Measurements from ENCODE around the gene PDE1C. TPM values are rescaled to one million over a fixed set of nuclear protein-coding genes. Genes with fewer than 3 reads are reported as not detected.
A peak's percentile ranks its signal among the peaks of the same experiment; 100 is the strongest.

The PDE1C gene
- polyA plus RNA-seq, 1 of the 3 experiments (the other 2 are of a cell fraction): 4.6 TPM

GRCh38 chr7:32117837-32118236 lies 47.6 kb upstream of the PDE1C start:
- Histone ChIP-seq H3K27ac (ENCODE audit: low read depth in 2 of 2, low read length in 1 of 2) (no peak overlapping the region), H3K4me2 (no peak overlapping the region), H3K27me3 (ENCODE audit: insufficient read depth) (no peaks in the 10 kb centered on the region), H4K20me1 (ENCODE audit: insufficient read depth) (no peaks in the 10 kb centered on the region), H3K9me3 (no peaks in the 10 kb centered on the region), H3K9me2 (no peaks in the 10 kb centered on the region), H2AFZ (ENCODE audit: low read depth) (no peak overlapping the region), H3K79me2 (ENCODE audit: insufficient read depth) (no peaks in the 10 kb centered on the region), H3K4me1 (ENCODE audit: control insufficient read depth in 1 of 2, insufficient read depth in 2 of 2, low read depth in 1 of 2, low read length in 1 of 2) (no peaks in the 10 kb centered on the region; a peak in 1 of 4 replicates), H3F3A (replicated peaks; ENCODE audit: insufficient read depth) (no peaks in the 10 kb centered on the region), H3K36me3 (replicated peaks in 1 of 2; ENCODE audit: control insufficient read depth in 1 of 2, insufficient read depth in 2 of 2, low read length in 1 of 2) (no peaks in the 10 kb centered on the region), H3K9ac (no peak overlapping the region), H3K4me3 (ENCODE audit: low read depth in 2 of 2, low read length in 1 of 2) (no peak overlapping the region)
- 12% methylated on average over 2 of the region's 2 CpGs for WGBS (ENCODE audit: low lambda C conversion rate)
- POLR2A ChIA-PET: no interaction called here
- no peak for DNase-seq
- CTCF ChIA-PET: interaction anchor here (0.6 kb wide), 1 partner anchor 925 kb away, joined by 3 read pairs; no protein-coding TSS in a partner anchor
- TF ChIP-seq SMC3 (IDR thresholded peaks at IDR 0.05; ENCODE audit: low read depth, low read length): no peak
- no peak for TF ChIP-seq REST (IDR thresholded peaks at IDR 0.05; ENCODE audit: low read depth, low read length)
- TF ChIP-seq ELF1 (IDR thresholded peaks at IDR 0.05): no peak
- TF ChIP-seq PBX3 (IDR thresholded peaks at IDR 0.05): no peak

- H3K4me2 ChIP-seq: no peak overlapping the region
- H3F3A ChIP-seq (replicated peaks; ENCODE audit: insufficient read depth): no peaks in the 10 kb centered on the region
- no peak overlapping the region for H3K4me3 ChIP-seq (ENCODE audit: low read depth in 2 of 2, low read length in 1 of 2)
- H3K9me3 ChIP-seq: no peaks in the 10 kb centered on the region
- no peaks in the 10 kb centered on the region for H4K20me1 ChIP-seq (ENCODE audit: insufficient read depth)
- no peaks in the 10 kb centered on the region for H3K9me2 ChIP-seq
- CTCF ChIA-PET: no interaction called here
- no peaks in the 10 kb centered on the region for H3K79me2 ChIP-seq (ENCODE audit: insufficient read depth)
- H3K36me3 ChIP-seq (replicated peaks in 1 of 2; ENCODE audit: control insufficient read depth in 1 of 2, insufficient read depth in 2 of 2, low read length in 1 of 2): no peaks in the 10 kb centered on the region
- H3K27me3 ChIP-seq (ENCODE audit: insufficient read depth): no peaks in the 10 kb centered on the region
- H2AFZ ChIP-seq (ENCODE audit: low read depth): no peak overlapping the region
- peak overlapping the region in 1 of 2 experiments; percentile 31; a peak in 2 of 4 replicates for H3K27ac ChIP-seq (ENCODE audit: low read depth in 2 of 2, low read length in 1 of 2)
- POLR2A ChIA-PET: no interaction called here
- H3K4me1 ChIP-seq (ENCODE audit: control insufficient read depth in 1 of 2, insufficient read depth in 2 of 2, low read depth in 1 of 2, low read length in 1 of 2): no peaks in the 10 kb centered on the region; a peak in 1 of 4 replicates
- TF ChIP-seq RXRA (IDR thresholded peaks at IDR 0.05; ENCODE audit: borderline replicate concordance, low read depth) (no peak), POLR2AphosphoS5 (IDR thresholded peaks at IDR 0.05; ENCODE audit: low read depth, low read length) (no peak), FOSL2 (IDR thresholded peaks at IDR 0.05; ENCODE audit: borderline replicate concordance, low read depth) (no peak)
- no peak for DNase-seq
- no peak overlapping the region for H3K9ac ChIP-seq
These were observed 46.2 kb upstream of the PDE1C start for GRCh38 chr7:32116436-32116835.

GRCh38 chr7:32115831-32116230 lies 45.6 kb upstream of the PDE1C start:
- CTCF ChIA-PET: interaction anchor here (0.7 kb wide), 1 partner anchor 282 kb away, joined by 4 read pairs; no protein-coding TSS in a partner anchor
- Histone ChIP-seq H3K36me3 (replicated peaks in 1 of 2; ENCODE audit: control insufficient read depth in 1 of 2, insufficient read depth in 2 of 2, low read length in 1 of 2) (no peaks in the 10 kb centered on the region), H3K9me3 (no peaks in the 10 kb centered on the region), H3K9me2 (no peaks in the 10 kb centered on the region), H4K20me1 (ENCODE audit: insufficient read depth) (no peaks in the 10 kb centered on the region), H3K4me1 (ENCODE audit: control insufficient read depth in 1 of 2, insufficient read depth in 2 of 2, low read depth in 1 of 2, low read length in 1 of 2) (no peaks in the 10 kb centered on the region; a peak in 1 of 4 replicates), H3F3A (replicated peaks; ENCODE audit: insufficient read depth) (no peaks in the 10 kb centered on the region), H2AFZ (ENCODE audit: low read depth) (no peak overlapping the region), H3K4me2 (no peak overlapping the region), H3K9ac (no peak overlapping the region), H3K4me3 (ENCODE audit: low read depth in 2 of 2, low read length in 1 of 2) (no peak overlapping the region), H3K27me3 (ENCODE audit: insufficient read depth) (no peaks in the 10 kb centered on the region), H3K79me2 (ENCODE audit: insufficient read depth) (no peaks in the 10 kb centered on the region), H3K27ac (ENCODE audit: low read depth in 2 of 2, low read length in 1 of 2) (peak overlapping the region in 1 of 2 experiments; percentile 31; a peak in 1 of 4 replicates)
- POLR2A ChIA-PET: no interaction called here
- 14% methylated on average over 1 of the region's 1 CpG for WGBS (ENCODE audit: low lambda C conversion rate)
- no peak for DNase-seq
- TF ChIP-seq TCF12 (IDR thresholded peaks at IDR 0.05) (peak; percentile 33), YY1 (IDR thresholded peaks at IDR 0.05; ENCODE audit: low read depth) (no peak), MXI1 (IDR thresholded peaks at IDR 0.05; ENCODE audit: low read depth, low read length) (no peak), PBX3 (IDR thresholded peaks at IDR 0.05) (peak; percentile 79), FOXM1 (IDR thresholded peaks at IDR 0.05; ENCODE audit: low read depth) (no peak), USF2 (IDR thresholded peaks at IDR 0.05; ENCODE audit: borderline replicate concordance, low read depth, low read length) (no peak), CHD2 (IDR thresholded peaks at IDR 0.05; ENCODE audit: low read length, partially characterized antibody) (no peak), FOXJ3 (CRISPR knock-in tag; IDR thresholded peaks at IDR 0.05) (no peak), TEAD4 (IDR thresholded peaks at IDR 0.05; ENCODE audit: borderline replicate concordance, insufficient read depth) (no peak), EP300 (IDR thresholded peaks at IDR 0.05; ENCODE audit: borderline replicate concordance in 1 of 2, low read depth in 1 of 2, low read length in 1 of 2) (peak in 1 of 2 experiments; percentile 40; a peak in 1 of 4 replicates), NRF1 (IDR thresholded peaks at IDR 0.05; ENCODE audit: low read depth, low read length) (no peak)

Measured in SK-N-SH (cell line).